ENCODE measurements around the gene CEACAM1.
"Not testable (repeated sequence)": the region's sequence is repeated elsewhere in the genome, so short reads cannot be mapped to it uniquely, and the experiment has no call there.

CEACAM1 gene

DNA sequence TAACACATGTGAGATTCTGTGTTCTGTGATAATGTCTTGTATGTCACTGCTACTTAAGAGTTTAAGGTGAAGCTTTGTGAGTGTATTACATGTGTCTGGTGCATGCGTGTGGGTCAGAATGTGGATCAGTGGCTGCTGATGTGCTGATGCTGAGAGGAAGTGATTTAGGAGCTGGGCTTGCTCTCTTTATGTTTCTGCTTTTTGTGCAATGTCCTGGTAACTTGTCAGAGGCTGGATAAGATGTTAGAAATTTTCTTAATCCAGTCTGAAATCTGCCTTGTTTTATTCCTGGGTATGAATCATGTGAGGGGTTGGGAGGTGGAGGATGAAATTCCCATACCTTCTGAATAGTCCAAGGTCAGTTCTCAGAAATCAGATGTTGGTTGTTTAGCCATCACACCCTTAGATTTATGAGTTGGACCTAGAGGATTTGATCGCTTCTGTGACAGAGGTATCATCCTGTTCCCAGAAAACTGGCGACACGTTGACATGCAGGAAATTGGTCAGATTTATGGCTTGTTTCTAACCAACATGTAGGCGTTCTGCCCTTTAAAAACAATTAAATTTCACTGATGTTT is 61.0 kb downstream of the CEACAM1 start:
- TF ChIP-seq, protein P1, sequence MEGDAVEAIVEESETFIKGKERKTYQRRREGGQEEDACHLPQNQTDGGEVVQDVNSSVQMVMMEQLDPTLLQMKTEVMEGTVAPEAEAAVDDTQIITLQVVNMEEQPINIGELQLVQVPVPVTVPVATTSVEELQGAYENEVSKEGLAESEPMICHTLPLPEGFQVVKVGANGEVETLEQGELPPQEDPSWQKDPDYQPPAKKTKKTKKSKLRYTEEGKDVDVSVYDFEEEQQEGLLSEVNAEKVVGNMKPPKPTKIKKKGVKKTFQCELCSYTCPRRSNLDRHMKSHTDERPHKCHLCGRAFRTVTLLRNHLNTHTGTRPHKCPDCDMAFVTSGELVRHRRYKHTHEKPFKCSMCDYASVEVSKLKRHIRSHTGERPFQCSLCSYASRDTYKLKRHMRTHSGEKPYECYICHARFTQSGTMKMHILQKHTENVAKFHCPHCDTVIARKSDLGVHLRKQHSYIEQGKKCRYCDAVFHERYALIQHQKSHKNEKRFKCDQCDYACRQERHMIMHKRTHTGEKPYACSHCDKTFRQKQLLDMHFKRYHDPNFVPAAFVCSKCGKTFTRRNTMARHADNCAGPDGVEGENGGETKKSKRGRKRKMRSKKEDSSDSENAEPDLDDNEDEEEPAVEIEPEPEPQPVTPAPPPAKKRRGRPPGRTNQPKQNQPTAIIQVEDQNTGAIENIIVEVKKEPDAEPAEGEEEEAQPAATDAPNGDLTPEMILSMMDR (IDR thresholded peaks at IDR 0.05; ENCODE audit: insufficient read depth, low read length, poor library complexity, severe bottlenecking): no peak
- DNase-seq (ENCODE audit: extremely low read depth, insufficient read length): no peak
- Histone ChIP-seq H3K4me3 (replicated peaks; ENCODE audit: low read depth, low read length) (no peak overlapping the region), H3K36me3 (ENCODE audit: control insufficient read depth, insufficient read depth, low read length) (no peaks in the 10 kb centered on the region), H3K27me3 (replicated peaks; ENCODE audit: control insufficient read depth, insufficient read depth, low read length) (no peaks in the 10 kb centered on the region)

GRCh38 chr19:42466521-42467182 is 61.6 kb downstream of the CEACAM1 start:
- DNase-seq (ENCODE audit: extremely low read depth, insufficient read length): peak; percentile 36
- Histone ChIP-seq H3K27me3 (replicated peaks; ENCODE audit: control insufficient read depth, insufficient read depth, low read length) (no peaks in the 10 kb centered on the region), H3K4me3 (replicated peaks; ENCODE audit: low read depth, low read length) (no peak overlapping the region), H3K36me3 (ENCODE audit: control insufficient read depth, insufficient read depth, low read length) (no peaks in the 10 kb centered on the region)
- TF ChIP-seq, protein P1 (IDR thresholded peaks at IDR 0.05; ENCODE audit: insufficient read depth, low read length, poor library complexity, severe bottlenecking): no peak

DNA sequence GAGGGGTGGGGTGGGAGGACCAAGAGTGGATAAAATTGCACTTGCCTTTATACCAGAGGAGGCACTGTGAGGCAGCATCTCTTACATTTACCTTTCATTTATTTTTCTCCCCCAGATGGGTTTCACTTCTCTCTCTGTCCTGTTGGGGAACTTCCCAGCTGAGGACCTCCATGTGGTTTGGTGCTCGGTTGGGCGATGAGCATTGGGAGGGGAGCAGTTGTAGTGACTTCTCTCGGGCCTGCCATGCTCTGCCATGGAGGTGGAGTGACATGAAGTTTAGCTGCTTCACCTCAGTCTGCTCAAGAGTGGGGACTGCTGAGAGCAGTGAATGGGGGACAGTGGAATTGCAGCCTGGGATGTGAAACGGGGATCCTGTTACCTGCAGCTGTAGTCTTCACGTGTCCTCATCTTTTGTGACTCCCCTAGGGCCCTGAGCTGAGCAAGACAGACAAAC is 62.4 kb downstream of the CEACAM1 start:
- no peaks in the 10 kb centered on the region for H3K27me3 ChIP-seq (replicated peaks; ENCODE audit: control insufficient read depth, insufficient read depth, low read length)
- no peak overlapping the region for H3K4me3 ChIP-seq (replicated peaks; ENCODE audit: low read depth, low read length)
- no peaks in the 10 kb centered on the region for H3K36me3 ChIP-seq (ENCODE audit: control insufficient read depth, insufficient read depth, low read length)
- DNase-seq (ENCODE audit: extremely low read depth, insufficient read length): peak; percentile 79
- TF ChIP-seq, protein P1 (IDR thresholded peaks at IDR 0.05; ENCODE audit: insufficient read depth, low read length, poor library complexity, severe bottlenecking): peak; percentile 44

DNA sequence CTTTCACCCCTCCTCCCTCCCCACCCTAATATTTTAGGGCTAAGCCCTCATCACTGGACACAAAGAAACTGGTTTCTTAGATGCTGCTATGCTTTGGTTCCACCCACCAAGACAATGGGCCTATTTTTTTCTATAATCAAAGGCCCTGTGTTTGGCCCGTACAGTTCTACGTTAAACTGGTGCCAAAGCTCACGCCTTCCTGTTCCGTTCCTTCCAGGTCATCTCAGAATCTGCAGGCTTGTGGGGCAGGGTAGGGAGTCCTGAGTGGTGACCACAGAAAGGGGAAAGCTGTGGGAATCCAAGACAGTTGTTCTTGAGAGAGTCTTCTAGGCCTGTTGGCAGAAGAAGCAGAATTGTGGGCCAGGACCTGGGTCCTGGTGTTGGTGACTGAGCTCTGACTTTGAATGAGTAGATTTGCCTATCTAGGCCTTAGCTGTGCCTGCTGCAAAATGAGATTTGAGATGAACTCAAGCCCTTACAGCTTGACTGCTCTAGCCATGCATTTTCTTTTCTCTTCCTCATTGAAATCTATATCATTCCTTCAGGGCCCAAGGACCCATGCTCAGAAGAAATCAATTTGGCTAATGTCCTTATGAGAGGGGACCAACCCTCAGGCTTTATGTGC is 66.5 kb downstream of the CEACAM1 start:
- no peaks in the 10 kb centered on the region for H3K27me3 ChIP-seq (replicated peaks; ENCODE audit: control insufficient read depth, insufficient read depth, low read length)
- TF ChIP-seq, protein P1 (IDR thresholded peaks at IDR 0.05; ENCODE audit: insufficient read depth, low read length, poor library complexity, severe bottlenecking): no peak
- H3K36me3 ChIP-seq (ENCODE audit: control insufficient read depth, insufficient read depth, low read length): no peaks in the 10 kb centered on the region
- H3K4me3 ChIP-seq (replicated peaks; ENCODE audit: low read depth, low read length): no peak overlapping the region
- DNase-seq (ENCODE audit: extremely low read depth, insufficient read length): no peak

- H3K36me3 ChIP-seq (ENCODE audit: control insufficient read depth, insufficient read depth, low read length); H3K27me3 ChIP-seq (replicated peaks; ENCODE audit: control insufficient read depth, insufficient read depth, low read length); H3K4me3 ChIP-seq (replicated peaks; ENCODE audit: low read depth, low read length); DNase-seq (ENCODE audit: extremely low read depth, insufficient read length): not testable (repeated sequence)
Measured at GRCh38 chr19:42461231-42461630, 67.0 kb downstream of the CEACAM1 start.

GRCh38 chr19:42459926-42460325 is 68.4 kb downstream of the CEACAM1 start:
- Histone ChIP-seq H3K36me3 (ENCODE audit: control insufficient read depth, insufficient read depth, low read length) (no peaks in the 10 kb centered on the region), H3K27me3 (replicated peaks; ENCODE audit: control insufficient read depth, insufficient read depth, low read length) (no peaks in the 10 kb centered on the region), H3K4me3 (replicated peaks; ENCODE audit: low read depth, low read length) (no peak overlapping the region)
- TF ChIP-seq, protein P1 (IDR thresholded peaks at IDR 0.05; ENCODE audit: insufficient read depth, low read length, poor library complexity, severe bottlenecking): no peak
- no peak for DNase-seq (ENCODE audit: extremely low read depth, insufficient read length)
